HepG2 (cell line): ENCODE data around the gene LDB3. TPM values are rescaled to one million over a fixed set of nuclear protein-coding genes. Genes with fewer than 3 reads are reported as not detected.

Experiments
- ATF1 ChIP-seq: IDR thresholded peaks from 2 replicates; pipeline ENCODE4 v1.6.1; 2016; ENCODE audit warnings: mild to moderate bottlenecking, control low read depth
- FLYWCH1 ChIP-seq: sonication (generic); formaldehyde crosslinking; IDR thresholded peaks from 2 replicates; pipeline ENCODE4 v1.8.1; 2023; ENCODE audit warnings: mild to moderate bottlenecking, missing genetic modification reagents
- MEF2D ChIP-seq: sonication (generic); formaldehyde crosslinking; IDR thresholded peaks from 2 replicates; pipeline ENCODE4 v1.5.1; 2020; ENCODE audit warnings: mild to moderate bottlenecking, missing genetic modification reagents
- MYNN ChIP-seq: sonication (generic); formaldehyde crosslinking; IDR thresholded peaks from 2 replicates; pipeline ENCODE4 v1.4.0; 2020; ENCODE audit warnings: mild to moderate bottlenecking, low read depth, missing genetic modification reagents
- ZNF235 ChIP-seq: sonication (generic); formaldehyde crosslinking; IDR thresholded peaks from 2 replicates; pipeline ENCODE4 v1.8.1; 2023; ENCODE audit warnings: mild to moderate bottlenecking, missing genetic modification reagents, borderline replicate concordance
- ZNF251 ChIP-seq: sonication (generic); formaldehyde crosslinking; IDR thresholded peaks from 2 replicates; pipeline ENCODE4 v1.9.0; 2021; ENCODE audit warnings: mild to moderate bottlenecking, missing genetic modification reagents
- ZNF484 ChIP-seq: sonication (generic); formaldehyde crosslinking; IDR thresholded peaks from 2 replicates; pipeline ENCODE4 v1.5.1; 2020; ENCODE audit warnings: mild to moderate bottlenecking, low read depth, missing genetic modification reagents, borderline replicate concordance
- ZSCAN29 ChIP-seq: sonication (generic); formaldehyde crosslinking; conservative IDR thresholded peaks from 2 replicates; pipeline ENCODE4 v1.4.0; 2020; ENCODE audit warnings: mild to moderate bottlenecking, missing genetic modification reagents
- polyA plus RNA-seq, 8 experiments: library from polyadenylated mRNA; depleted of rRNA in 3 of 8; stranded (reverse) in 7 of 8; unstranded in 1 of 8; fragments of >200 nt; fragmentation: Illumina TruSeq in 4 of 8; extraction: Trizol in 4 of 8; gene quantifications; 2 replicates each; pipeline versions ENCODE4 v1.2.1 to v1.2.3, GENCODE V29; 2011 to 2016; ENCODE audit warnings: low read depth in 4 of 8, missing spikeins in 1 of 8, mixed read lengths in 1 of 8; ENCODE audit not compliant: insufficient read depth in 1 of 8
- total RNA-seq, 5 experiments: library from RNA; depleted of rRNA; stranded (reverse); fragments of >200 nt; fragmentation: Illumina TruSeq; extraction: Trizol; gene quantifications; 2 replicates each; pipeline ENCODE4 v1.2.3, GENCODE V29; 2016; ENCODE audit warnings: low read depth in 1 of 5
- TF ChIP-seq, protein P1 (sequence below): IDR thresholded peaks from 2 replicates; pipeline ENCODE4 v1.6.1; 2016; ENCODE audit warnings: mild to moderate bottlenecking
- TF ChIP-seq, protein P2 (sequence below): sonication (generic); formaldehyde crosslinking; IDR thresholded peaks from 2 replicates; pipeline ENCODE4 v1.5.0; 2020; ENCODE audit warnings: mild to moderate bottlenecking, missing genetic modification reagents
- TF ChIP-seq, protein P3 (sequence below): sonication (generic); formaldehyde crosslinking; IDR thresholded peaks from 2 replicates; pipeline ENCODE4 v1.9.0; 2021; ENCODE audit warnings: missing genetic modification reagents, borderline replicate concordance
- TF ChIP-seq, protein P4 (sequence below): sonication (generic); formaldehyde crosslinking; IDR thresholded peaks from 2 replicates; pipeline ENCODE4 v1.4.0; 2020; ENCODE audit warnings: missing genetic modification reagents, borderline replicate concordance
- TF ChIP-seq, protein P5 (sequence below): sonication (generic); formaldehyde crosslinking; IDR thresholded peaks from 2 replicates; pipeline ENCODE4 v1.4.0; 2020; ENCODE audit warnings: missing genetic modification reagents

Gene LDB3
- total and polyA plus RNA-seq, 2 of the 13 experiments (the other 11 are each of a cell fraction or from before 2014, with no cell fraction given): not detected

DNA sequence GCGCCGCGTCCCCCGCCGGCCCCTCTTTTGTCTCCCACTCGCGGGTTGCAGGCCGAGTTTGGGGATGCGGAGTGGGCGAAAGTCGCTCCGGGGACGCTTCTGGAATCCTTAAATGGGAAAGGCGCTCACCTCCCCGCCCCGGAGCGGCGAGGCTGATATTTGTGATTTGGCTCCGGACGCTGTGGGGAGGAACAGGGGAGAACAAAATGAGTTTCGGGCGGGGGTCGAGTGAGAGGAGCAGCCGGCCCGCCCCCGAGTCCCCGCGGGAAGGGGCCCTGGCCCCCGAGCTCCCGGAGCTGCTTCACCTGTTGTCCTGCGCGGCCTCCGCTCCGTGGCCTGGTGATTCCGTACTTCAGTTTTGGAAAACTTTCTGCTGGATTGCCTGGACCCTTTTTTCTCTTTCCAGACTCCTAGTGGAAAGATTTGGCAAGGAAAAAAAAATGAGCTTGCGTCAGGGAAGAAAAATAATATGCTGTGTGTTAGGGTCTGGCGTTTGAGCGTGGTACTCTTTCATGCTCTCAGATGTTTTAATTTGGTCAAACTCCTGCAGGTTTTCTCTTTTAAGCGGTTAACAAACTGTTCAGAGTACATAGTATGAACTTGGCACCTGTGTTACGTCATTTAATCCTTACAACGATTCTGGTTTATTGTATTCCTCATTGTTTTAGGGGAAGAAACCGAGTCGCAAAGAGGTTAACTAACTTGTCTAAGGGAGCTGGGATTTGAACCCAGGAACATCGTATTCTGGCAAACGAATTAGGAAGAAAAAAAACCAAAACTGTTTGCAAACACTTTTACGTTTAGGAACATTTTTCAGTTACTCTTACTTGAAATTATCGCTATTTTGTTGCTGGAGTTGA is 89.0 kb downstream of the LDB3 start (continued):
- TF ChIP-seq MYNN: no peak
- TF ChIP-seq FLYWCH1 (CRISPR knock-in tag): no peak
- TF ChIP-seq, protein P1, sequence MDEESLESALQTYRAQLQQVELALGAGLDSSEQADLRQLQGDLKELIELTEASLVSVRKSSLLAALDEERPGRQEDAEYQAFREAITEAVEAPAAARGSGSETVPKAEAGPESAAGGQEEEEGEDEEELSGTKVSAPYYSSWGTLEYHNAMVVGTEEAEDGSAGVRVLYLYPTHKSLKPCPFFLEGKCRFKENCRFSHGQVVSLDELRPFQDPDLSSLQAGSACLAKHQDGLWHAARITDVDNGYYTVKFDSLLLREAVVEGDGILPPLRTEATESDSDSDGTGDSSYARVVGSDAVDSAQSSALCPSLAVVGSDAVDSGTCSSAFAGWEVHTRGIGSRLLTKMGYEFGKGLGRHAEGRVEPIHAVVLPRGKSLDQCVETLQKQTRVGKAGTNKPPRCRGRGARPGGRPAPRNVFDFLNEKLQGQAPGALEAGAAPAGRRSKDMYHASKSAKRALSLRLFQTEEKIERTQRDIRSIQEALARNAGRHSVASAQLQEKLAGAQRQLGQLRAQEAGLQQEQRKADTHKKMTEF (CRISPR knock-in tag): peak; percentile 27; the same call in 1 of the 2 replicates
- no peak for TF ChIP-seq ZNF235 (CRISPR knock-in tag)
- TF ChIP-seq ZNF484 (CRISPR knock-in tag): no peak
- TF ChIP-seq ZSCAN29: no peak
- TF ChIP-seq, protein P2, sequence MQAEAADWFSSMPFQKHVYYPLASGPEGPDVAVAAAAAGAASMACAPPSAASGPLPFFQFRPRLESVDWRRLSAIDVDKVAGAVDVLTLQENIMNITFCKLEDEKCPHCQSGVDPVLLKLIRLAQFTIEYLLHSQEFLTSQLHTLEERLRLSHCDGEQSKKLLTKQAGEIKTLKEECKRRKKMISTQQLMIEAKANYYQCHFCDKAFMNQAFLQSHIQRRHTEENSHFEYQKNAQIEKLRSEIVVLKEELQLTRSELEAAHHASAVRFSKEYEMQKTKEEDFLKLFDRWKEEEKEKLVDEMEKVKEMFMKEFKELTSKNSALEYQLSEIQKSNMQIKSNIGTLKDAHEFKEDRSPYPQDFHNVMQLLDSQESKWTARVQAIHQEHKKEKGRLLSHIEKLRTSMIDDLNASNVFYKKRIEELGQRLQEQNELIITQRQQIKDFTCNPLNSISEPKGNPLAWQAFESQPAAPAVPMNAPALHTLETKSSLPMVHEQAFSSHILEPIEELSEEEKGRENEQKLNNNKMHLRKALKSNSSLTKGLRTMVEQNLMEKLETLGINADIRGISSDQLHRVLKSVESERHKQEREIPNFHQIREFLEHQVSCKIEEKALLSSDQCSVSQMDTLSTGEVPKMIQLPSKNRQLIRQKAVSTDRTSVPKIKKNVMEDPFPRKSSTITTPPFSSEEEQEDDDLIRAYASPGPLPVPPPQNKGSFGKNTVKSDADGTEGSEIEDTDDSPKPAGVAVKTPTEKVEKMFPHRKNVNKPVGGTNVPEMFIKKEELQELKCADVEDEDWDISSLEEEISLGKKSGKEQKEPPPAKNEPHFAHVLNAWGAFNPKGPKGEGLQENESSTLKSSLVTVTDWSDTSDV (CRISPR knock-in tag): no peak
- TF ChIP-seq ZNF251 (CRISPR knock-in tag): no peak
- no peak for TF ChIP-seq ATF1 (CRISPR knock-in tag)
- TF ChIP-seq, protein P3, sequence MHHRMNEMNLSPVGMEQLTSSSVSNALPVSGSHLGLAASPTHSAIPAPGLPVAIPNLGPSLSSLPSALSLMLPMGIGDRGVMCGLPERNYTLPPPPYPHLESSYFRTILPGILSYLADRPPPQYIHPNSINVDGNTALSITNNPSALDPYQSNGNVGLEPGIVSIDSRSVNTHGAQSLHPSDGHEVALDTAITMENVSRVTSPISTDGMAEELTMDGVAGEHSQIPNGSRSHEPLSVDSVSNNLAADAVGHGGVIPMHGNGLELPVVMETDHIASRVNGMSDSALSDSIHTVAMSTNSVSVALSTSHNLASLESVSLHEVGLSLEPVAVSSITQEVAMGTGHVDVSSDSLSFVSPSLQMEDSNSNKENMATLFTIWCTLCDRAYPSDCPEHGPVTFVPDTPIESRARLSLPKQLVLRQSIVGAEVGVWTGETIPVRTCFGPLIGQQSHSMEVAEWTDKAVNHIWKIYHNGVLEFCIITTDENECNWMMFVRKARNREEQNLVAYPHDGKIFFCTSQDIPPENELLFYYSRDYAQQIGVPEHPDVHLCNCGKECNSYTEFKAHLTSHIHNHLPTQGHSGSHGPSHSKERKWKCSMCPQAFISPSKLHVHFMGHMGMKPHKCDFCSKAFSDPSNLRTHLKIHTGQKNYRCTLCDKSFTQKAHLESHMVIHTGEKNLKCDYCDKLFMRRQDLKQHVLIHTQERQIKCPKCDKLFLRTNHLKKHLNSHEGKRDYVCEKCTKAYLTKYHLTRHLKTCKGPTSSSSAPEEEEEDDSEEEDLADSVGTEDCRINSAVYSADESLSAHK (CRISPR knock-in tag): no peak
- TF ChIP-seq, protein P4, sequence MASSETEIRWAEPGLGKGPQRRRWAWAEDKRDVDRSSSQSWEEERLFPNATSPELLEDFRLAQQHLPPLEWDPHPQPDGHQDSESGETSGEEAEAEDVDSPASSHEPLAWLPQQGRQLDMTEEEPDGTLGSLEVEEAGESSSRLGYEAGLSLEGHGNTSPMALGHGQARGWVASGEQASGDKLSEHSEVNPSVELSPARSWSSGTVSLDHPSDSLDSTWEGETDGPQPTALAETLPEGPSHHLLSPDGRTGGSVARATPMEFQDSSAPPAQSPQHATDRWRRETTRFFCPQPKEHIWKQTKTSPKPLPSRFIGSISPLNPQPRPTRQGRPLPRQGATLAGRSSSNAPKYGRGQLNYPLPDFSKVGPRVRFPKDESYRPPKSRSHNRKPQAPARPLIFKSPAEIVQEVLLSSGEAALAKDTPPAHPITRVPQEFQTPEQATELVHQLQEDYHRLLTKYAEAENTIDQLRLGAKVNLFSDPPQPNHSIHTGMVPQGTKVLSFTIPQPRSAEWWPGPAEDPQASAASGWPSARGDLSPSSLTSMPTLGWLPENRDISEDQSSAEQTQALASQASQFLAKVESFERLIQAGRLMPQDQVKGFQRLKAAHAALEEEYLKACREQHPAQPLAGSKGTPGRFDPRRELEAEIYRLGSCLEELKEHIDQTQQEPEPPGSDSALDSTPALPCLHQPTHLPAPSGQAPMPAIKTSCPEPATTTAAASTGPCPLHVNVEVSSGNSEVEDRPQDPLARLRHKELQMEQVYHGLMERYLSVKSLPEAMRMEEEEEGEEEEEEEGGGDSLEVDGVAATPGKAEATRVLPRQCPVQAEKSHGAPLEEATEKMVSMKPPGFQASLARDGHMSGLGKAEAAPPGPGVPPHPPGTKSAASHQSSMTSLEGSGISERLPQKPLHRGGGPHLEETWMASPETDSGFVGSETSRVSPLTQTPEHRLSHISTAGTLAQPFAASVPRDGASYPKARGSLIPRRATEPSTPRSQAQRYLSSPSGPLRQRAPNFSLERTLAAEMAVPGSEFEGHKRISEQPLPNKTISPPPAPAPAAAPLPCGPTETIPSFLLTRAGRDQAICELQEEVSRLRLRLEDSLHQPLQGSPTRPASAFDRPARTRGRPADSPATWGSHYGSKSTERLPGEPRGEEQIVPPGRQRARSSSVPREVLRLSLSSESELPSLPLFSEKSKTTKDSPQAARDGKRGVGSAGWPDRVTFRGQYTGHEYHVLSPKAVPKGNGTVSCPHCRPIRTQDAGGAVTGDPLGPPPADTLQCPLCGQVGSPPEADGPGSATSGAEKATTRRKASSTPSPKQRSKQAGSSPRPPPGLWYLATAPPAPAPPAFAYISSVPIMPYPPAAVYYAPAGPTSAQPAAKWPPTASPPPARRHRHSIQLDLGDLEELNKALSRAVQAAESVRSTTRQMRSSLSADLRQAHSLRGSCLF (CRISPR knock-in tag): no peak
- TF ChIP-seq, protein P5, sequence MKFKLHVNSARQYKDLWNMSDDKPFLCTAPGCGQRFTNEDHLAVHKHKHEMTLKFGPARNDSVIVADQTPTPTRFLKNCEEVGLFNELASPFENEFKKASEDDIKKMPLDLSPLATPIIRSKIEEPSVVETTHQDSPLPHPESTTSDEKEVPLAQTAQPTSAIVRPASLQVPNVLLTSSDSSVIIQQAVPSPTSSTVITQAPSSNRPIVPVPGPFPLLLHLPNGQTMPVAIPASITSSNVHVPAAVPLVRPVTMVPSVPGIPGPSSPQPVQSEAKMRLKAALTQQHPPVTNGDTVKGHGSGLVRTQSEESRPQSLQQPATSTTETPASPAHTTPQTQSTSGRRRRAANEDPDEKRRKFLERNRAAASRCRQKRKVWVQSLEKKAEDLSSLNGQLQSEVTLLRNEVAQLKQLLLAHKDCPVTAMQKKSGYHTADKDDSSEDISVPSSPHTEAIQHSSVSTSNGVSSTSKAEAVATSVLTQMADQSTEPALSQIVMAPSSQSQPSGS (CRISPR knock-in tag): 0 out of 2 replicates have a peak, but pooled peaks have one; percentile 4
- no peak for TF ChIP-seq MEF2D (CRISPR knock-in tag)
